H1 (cell line): Measurements from ENCODE around the gene ZBTB20. TPM values are rescaled to one million over a fixed set of nuclear protein-coding genes. Genes with fewer than 3 reads are reported as not detected.

Experiments
- EGR1 ChIP-seq: IDR thresholded peaks from 2 replicates; pipeline ENCODE4 v1.6.1; 2011; ENCODE audit warnings: low read depth, low read length, borderline replicate concordance
- KDM1A ChIP-seq: fragments of 200-600, 300-600 bp; sonication (generic); IDR thresholded peaks from 2 replicates; pipeline ENCODE4 v1.7.1; 2016; ENCODE audit warnings: mild to moderate bottlenecking, low read length, borderline replicate concordance
- SIN3A ChIP-seq, 2 experiments: IDR thresholded peaks in 1 of 2; conservative IDR thresholded peaks in 1 of 2; 2 replicates each; pipeline ENCODE4 v1.6.1; 2011 to 2012; ENCODE audit warnings: low read length in 2 of 2, improper control_type of control experiment in 1 of 2, low read depth in 1 of 2, mild to moderate bottlenecking in 1 of 2
- polyA plus RNA-seq, 7 experiments: library from polyadenylated mRNA; depleted of rRNA in 3 of 7; stranded (reverse) in 5 of 7; unstranded in 2 of 7; fragments of >200 nt in 5 of 7; fragments of 200-250 nt in 2 of 7; gene quantifications; 1 replicate in 5 of 7; 2 replicates in 1 of 7; 4 replicates in 1 of 7; pipeline versions ENCODE4 v1.2.1 to v1.2.3, GENCODE V29; 2011 to 2013; ENCODE audit warnings: missing spikeins in 2 of 7, mixed read lengths in 2 of 7
- total RNA-seq: library from RNA; stranded (reverse); fragmentation: NEBNext Ultra II Directional; extraction: Animal tissue kit (Norgen Biotek cat#: 25700); gene quantifications from 2 replicates; pipeline ENCODE4 v1.2.1, GENCODE V29; 2021
- TF ChIP-seq, protein P1 (sequence below): IDR thresholded peaks from 2 replicates; pipeline ENCODE4 v1.6.1; 2011; ENCODE audit warnings: low read length, improper control_type of control experiment
- TF ChIP-seq, protein P2 (sequence below): IDR thresholded peaks from 2 replicates; pipeline ENCODE4 v1.6.1; 2011; ENCODE audit warnings: low read depth, mild to moderate bottlenecking, low read length; ENCODE audit not compliant: insufficient read depth

Gene ZBTB20
- total and polyA plus RNA-seq, 2 of the 8 experiments (the other 6 are each of a cell fraction or from before 2014, with no cell fraction given) = 0.35 to 1.3 TPM

DNA sequence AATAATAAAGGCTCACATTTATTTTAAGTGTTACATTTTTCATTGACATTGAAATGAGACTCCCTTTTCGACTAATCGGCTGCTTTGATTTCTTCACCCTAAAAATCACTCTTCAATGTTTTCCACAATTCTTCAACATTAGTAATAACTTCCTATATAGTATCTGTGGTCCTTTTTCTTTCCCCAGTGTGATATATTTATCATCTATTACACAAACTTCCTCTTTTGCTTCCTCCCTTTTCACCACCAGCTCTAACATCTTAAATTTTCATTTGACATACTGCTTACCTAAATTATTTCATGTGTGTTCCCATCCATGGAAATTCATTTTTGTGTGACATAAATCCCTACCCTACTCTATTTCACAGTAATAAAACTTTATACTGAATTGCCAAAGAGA lies 608.9 kb downstream of the ZBTB20 start (continued):
- TF ChIP-seq, protein P1, sequence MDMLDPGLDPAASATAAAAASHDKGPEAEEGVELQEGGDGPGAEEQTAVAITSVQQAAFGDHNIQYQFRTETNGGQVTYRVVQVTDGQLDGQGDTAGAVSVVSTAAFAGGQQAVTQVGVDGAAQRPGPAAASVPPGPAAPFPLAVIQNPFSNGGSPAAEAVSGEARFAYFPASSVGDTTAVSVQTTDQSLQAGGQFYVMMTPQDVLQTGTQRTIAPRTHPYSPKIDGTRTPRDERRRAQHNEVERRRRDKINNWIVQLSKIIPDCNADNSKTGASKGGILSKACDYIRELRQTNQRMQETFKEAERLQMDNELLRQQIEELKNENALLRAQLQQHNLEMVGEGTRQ = no peak
- TF ChIP-seq EGR1 (no peak), KDM1A (no peak), SIN3A (conservative IDR thresholded peaks at IDR 0.05 in 1 of 2, IDR thresholded peaks at IDR 0.05 in 1 of 2; ENCODE audit: low read depth in 1 of 2, low read length in 2 of 2) (no peak)
- TF ChIP-seq, protein P2, sequence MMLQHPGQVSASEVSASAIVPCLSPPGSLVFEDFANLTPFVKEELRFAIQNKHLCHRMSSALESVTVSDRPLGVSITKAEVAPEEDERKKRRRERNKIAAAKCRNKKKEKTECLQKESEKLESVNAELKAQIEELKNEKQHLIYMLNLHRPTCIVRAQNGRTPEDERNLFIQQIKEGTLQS = no peak
